Neuron (in vitro differentiated cells): ENCODE data around the gene FAM210A.
"Not testable (repeated sequence)": the region's sequence is repeated elsewhere in the genome, so short reads cannot be mapped to it uniquely, and the experiment has no call there.

Experiments
- H2AFZ ChIP-seq: one replicate; pipeline ENCODE4 v1.6.1; 2013; ENCODE audit warnings: low read depth, mild to moderate bottlenecking, inconsistent platforms, low read length, moderate library complexity
- H3K27me3 ChIP-seq: one replicate; pipeline ENCODE4 v1.6.1; 2013; ENCODE audit warnings: low read length; ENCODE audit not compliant: insufficient read depth
- H3K36me3 ChIP-seq: one replicate; pipeline ENCODE4 v1.6.1; 2013; ENCODE audit warnings: low read length; ENCODE audit not compliant: insufficient read depth
- H3K4me1 ChIP-seq: one replicate; pipeline ENCODE4 v1.6.1; 2013; ENCODE audit warnings: low read length; ENCODE audit not compliant: insufficient read depth
- H3K4me3 ChIP-seq: 2 replicates; pipeline ENCODE4 v1.5.1; 2013; ENCODE audit warnings: mild to moderate bottlenecking, low read length, moderate library complexity
- H3K9me3 ChIP-seq: one replicate; pipeline ENCODE4 v1.6.1; 2013; ENCODE audit warnings: low read length

Gene FAM210A

GRCh38 chr18:13725566-13726231, 659 bp downstream of the FAM210A start:
- H2AFZ ChIP-seq = peak overlapping the region; percentile 96
- no peaks in the 10 kb centered on the region for H3K9me3 ChIP-seq
- peaks cover 18% of the 10 kb centered on the region for H3K4me1 ChIP-seq
- H3K4me3 ChIP-seq = peak overlapping the region; percentile 61
- no peaks in the 10 kb centered on the region for H3K27me3 ChIP-seq
- H3K36me3 ChIP-seq = no peaks in the 10 kb centered on the region

GRCh38 chr18:13720847-13721246, 5.5 kb downstream of the FAM210A start:
- no peaks in the 10 kb centered on the region for H3K27me3 ChIP-seq
- no peaks in the 10 kb centered on the region for H3K36me3 ChIP-seq
- no peak overlapping the region for H2AFZ ChIP-seq
- H3K4me1 ChIP-seq = peaks cover 9% of the 10 kb centered on the region
- H3K9me3 ChIP-seq = peaks cover 3% of the 10 kb centered on the region
- no peak overlapping the region for H3K4me3 ChIP-seq

GRCh38 chr18:13720123-13720522, 6.2 kb downstream of the FAM210A start:
- Histone ChIP-seq H3K36me3 (no peaks in the 10 kb centered on the region), H3K9me3 (peaks cover 3% of the 10 kb centered on the region), H3K4me3 (no peak overlapping the region), H3K4me1 (peaks cover 3% of the 10 kb centered on the region), H3K27me3 (no peaks in the 10 kb centered on the region), H2AFZ (no peak overlapping the region)

GRCh38 chr18:13716916-13717315, 9.4 kb downstream of the FAM210A start:
- H3K4me1 ChIP-seq = no peaks in the 10 kb centered on the region
- H3K27me3 ChIP-seq = no peaks in the 10 kb centered on the region
- no peaks in the 10 kb centered on the region for H3K36me3 ChIP-seq
- no peak overlapping the region for H2AFZ ChIP-seq
- H3K9me3 ChIP-seq = peaks cover 3% of the 10 kb centered on the region
- H3K4me3 ChIP-seq = no peak overlapping the region

- Histone ChIP-seq H3K36me3 (no peaks in the 10 kb centered on the region), H2AFZ (no peak overlapping the region), H3K9me3 (peaks cover 3% of the 10 kb centered on the region), H3K4me1 (no peaks in the 10 kb centered on the region), H3K27me3 (no peaks in the 10 kb centered on the region), H3K4me3 (no peak overlapping the region)
Measured at GRCh38 chr18:13715330-13715729, 11.0 kb downstream of the FAM210A start.

GRCh38 chr18:13713455-13714055, 12.8 kb downstream of the FAM210A start:
- Histone ChIP-seq H3K4me1 (no peaks in the 10 kb centered on the region), H3K4me3 (no peak overlapping the region), H2AFZ (no peak overlapping the region), H3K27me3 (no peaks in the 10 kb centered on the region), H3K36me3 (no peaks in the 10 kb centered on the region), H3K9me3 (peaks cover 5% of the 10 kb centered on the region)

GRCh38 chr18:13712400-13713131, 13.8 kb downstream of the FAM210A start:
- Histone ChIP-seq H3K9me3 (peaks cover 2% of the 10 kb centered on the region), H3K36me3 (no peaks in the 10 kb centered on the region), H3K4me3 (no peak overlapping the region), H2AFZ (no peak overlapping the region), H3K27me3 (no peaks in the 10 kb centered on the region), H3K4me1 (no peaks in the 10 kb centered on the region)

- Histone ChIP-seq H3K36me3 (no peaks in the 10 kb centered on the region), H3K27me3 (no peaks in the 10 kb centered on the region), H3K4me1 (no peaks in the 10 kb centered on the region), H3K9me3 (peaks cover 4% of the 10 kb centered on the region), H2AFZ (no peak overlapping the region), H3K4me3 (no peak overlapping the region)
Measured at GRCh38 chr18:13710414-13710831, 15.9 kb downstream of the FAM210A start.

GRCh38 chr18:13703899-13704298, 22.5 kb downstream of the FAM210A start:
- no peaks in the 10 kb centered on the region for H3K27me3 ChIP-seq
- no peak overlapping the region for H2AFZ ChIP-seq
- H3K4me1 ChIP-seq = no peaks in the 10 kb centered on the region
- H3K36me3 ChIP-seq = no peaks in the 10 kb centered on the region
- no peak overlapping the region for H3K4me3 ChIP-seq
- H3K9me3 ChIP-seq = peaks cover 8% of the 10 kb centered on the region

- Histone ChIP-seq H3K27me3 (no peaks in the 10 kb centered on the region), H2AFZ (no peak overlapping the region), H3K9me3 (peaks cover 14% of the 10 kb centered on the region), H3K4me3 (no peak overlapping the region), H3K4me1 (no peaks in the 10 kb centered on the region), H3K36me3 (no peaks in the 10 kb centered on the region)
Measured at GRCh38 chr18:13700153-13700552, 26.2 kb downstream of the FAM210A start.

- Histone ChIP-seq H3K27me3 (no peaks in the 10 kb centered on the region), H3K4me3 (no peak overlapping the region), H3K36me3 (no peaks in the 10 kb centered on the region), H3K9me3 (peaks cover 11% of the 10 kb centered on the region), H2AFZ (no peak overlapping the region), H3K4me1 (no peaks in the 10 kb centered on the region)
Measured at GRCh38 chr18:13696961-13697360, 29.4 kb downstream of the FAM210A start.

GRCh38 chr18:13695337-13695736, 31.0 kb downstream of the FAM210A start:
- not testable (repeated sequence) for H3K9me3 ChIP-seq, H3K4me1 ChIP-seq, H3K27me3 ChIP-seq, H2AFZ ChIP-seq, H3K36me3 ChIP-seq, H3K4me3 ChIP-seq

- not testable (repeated sequence) for H2AFZ ChIP-seq, H3K4me1 ChIP-seq, H3K9me3 ChIP-seq, H3K36me3 ChIP-seq, H3K27me3 ChIP-seq, H3K4me3 ChIP-seq
Measured at GRCh38 chr18:13690060-13690459, 36.3 kb downstream of the FAM210A start.
